ENCODE results near the gene ZNF555. TPM values are rescaled to one million over a fixed set of nuclear protein-coding genes. Genes with fewer than 3 reads are reported as not detected.

The ZNF555 gene
- total and polyA plus RNA-seq, 2 of the 13 experiments (the other 11 are each of a cell fraction or from before 2014, with no cell fraction given), result 5.0 to 8.0 TPM

GRCh38 chr19:2866495-2867024 lies 25.3 kb downstream of the ZNF555 start (continued):
- TF ChIP-seq, protein P1, sequence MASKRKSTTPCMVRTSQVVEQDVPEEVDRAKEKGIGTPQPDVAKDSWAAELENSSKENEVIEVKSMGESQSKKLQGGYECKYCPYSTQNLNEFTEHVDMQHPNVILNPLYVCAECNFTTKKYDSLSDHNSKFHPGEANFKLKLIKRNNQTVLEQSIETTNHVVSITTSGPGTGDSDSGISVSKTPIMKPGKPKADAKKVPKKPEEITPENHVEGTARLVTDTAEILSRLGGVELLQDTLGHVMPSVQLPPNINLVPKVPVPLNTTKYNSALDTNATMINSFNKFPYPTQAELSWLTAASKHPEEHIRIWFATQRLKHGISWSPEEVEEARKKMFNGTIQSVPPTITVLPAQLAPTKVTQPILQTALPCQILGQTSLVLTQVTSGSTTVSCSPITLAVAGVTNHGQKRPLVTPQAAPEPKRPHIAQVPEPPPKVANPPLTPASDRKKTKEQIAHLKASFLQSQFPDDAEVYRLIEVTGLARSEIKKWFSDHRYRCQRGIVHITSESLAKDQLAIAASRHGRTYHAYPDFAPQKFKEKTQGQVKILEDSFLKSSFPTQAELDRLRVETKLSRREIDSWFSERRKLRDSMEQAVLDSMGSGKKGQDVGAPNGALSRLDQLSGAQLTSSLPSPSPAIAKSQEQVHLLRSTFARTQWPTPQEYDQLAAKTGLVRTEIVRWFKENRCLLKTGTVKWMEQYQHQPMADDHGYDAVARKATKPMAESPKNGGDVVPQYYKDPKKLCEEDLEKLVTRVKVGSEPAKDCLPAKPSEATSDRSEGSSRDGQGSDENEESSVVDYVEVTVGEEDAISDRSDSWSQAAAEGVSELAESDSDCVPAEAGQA (IDR thresholded peaks at IDR 0.05; ENCODE audit: low read depth), result no peak
- TF ChIP-seq, protein P1 (CRISPR knock-in tag; IDR thresholded peaks at IDR 0.05; ENCODE audit: borderline replicate concordance), result no peak
- TF ChIP-seq ZNF296 (CRISPR knock-in tag; conservative IDR thresholded peaks at IDR 0.05), result 0 out of 2 replicates have a peak, but pooled peaks have one; percentile 29
- peak; percentile 10; the same call in 1 of the 2 replicates for TF ChIP-seq GATAD2A (CRISPR knock-in tag; IDR thresholded peaks at IDR 0.05)
- no peak for TF ChIP-seq HNRNPH1 (optimal IDR thresholded peaks at IDR 0.05; ENCODE audit: low read depth, low read length)
- peak; percentile 39; the same call in 1 of the 2 replicates for TF ChIP-seq ZNF644 (CRISPR knock-in tag; IDR thresholded peaks at IDR 0.05; ENCODE audit: low read depth)
- peak; percentile 4 for TF ChIP-seq NCOA2 (CRISPR knock-in tag; IDR thresholded peaks at IDR 0.05)
- TF ChIP-seq NR2F6 (IDR thresholded peaks at IDR 0.05), result peak; percentile 31; the same call in 1 of the 2 replicates
- peak; percentile 62 for TF ChIP-seq NR2F6 (CRISPR knock-in tag; IDR thresholded peaks at IDR 0.05)
- TF ChIP-seq, protein P2, sequence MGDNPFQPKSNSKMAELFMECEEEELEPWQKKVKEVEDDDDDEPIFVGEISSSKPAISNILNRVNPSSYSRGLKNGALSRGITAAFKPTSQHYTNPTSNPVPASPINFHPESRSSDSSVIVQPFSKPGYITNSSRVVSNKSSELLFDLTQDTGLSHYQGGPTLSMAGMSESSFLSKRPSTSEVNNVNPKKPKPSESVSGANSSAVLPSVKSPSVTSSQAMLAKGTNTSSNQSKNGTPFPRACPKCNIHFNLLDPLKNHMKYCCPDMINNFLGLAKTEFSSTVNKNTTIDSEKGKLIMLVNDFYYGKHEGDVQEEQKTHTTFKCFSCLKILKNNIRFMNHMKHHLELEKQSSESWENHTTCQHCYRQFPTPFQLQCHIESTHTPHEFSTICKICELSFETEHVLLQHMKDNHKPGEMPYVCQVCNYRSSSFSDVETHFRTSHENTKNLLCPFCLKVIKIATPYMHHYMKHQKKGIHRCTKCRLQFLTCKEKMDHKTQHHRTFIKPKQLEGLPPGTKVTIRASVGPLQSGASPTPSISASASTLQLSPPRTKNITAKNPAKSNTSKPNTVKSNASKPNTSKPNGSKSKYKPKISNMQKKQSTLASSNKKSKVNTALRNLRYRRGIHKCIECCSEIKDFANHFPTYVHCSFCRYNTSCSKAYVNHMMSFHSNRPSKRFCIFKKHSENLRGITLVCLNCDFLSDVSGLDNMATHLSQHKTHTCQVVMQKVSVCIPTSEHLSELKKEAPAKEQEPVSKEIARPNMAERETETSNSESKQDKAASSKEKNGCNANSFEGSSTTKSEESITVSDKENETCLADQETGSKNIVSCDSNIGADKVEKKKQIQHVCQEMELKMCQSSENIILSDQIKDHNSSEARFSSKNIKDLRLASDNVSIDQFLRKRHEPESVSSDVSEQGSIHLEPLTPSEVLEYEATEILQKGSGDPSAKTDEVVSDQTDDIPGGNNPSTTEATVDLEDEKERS (CRISPR knock-in tag; IDR thresholded peaks at IDR 0.05), result 0 out of 2 replicates have a peak, but pooled peaks have one; percentile 32
- no peak for TF ChIP-seq MYNN (CRISPR knock-in tag; IDR thresholded peaks at IDR 0.05; ENCODE audit: low read depth)
- 0 out of 2 replicates have a peak, but pooled peaks have one; percentile 16 for TF ChIP-seq MAZ (IDR thresholded peaks at IDR 0.05; ENCODE audit: borderline replicate concordance, low read depth, low read length)
- no peak for TF ChIP-seq MAZ (CRISPR knock-in tag; IDR thresholded peaks at IDR 0.05; ENCODE audit: low read depth)
- TF ChIP-seq, protein P3, sequence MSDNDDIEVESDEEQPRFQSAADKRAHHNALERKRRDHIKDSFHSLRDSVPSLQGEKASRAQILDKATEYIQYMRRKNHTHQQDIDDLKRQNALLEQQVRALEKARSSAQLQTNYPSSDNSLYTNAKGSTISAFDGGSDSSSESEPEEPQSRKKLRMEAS (IDR thresholded peaks at IDR 0.05), result 0 out of 2 replicates have a peak, but pooled peaks have one; percentile 7
- TF ChIP-seq POLR2A (IDR thresholded peaks at IDR 0.05; ENCODE audit: insufficient read depth in 1 of 2, low read depth in 2 of 2, low read length in 2 of 2), result 0 out of 4 replicates have a peak, but pooled peaks of 1 of the 2 experiments have one; percentile 14
- 0 out of 2 replicates have a peak, but pooled peaks have one; percentile 21 for TF ChIP-seq PRDM10 (CRISPR knock-in tag; IDR thresholded peaks at IDR 0.05; ENCODE audit: low read depth)
- TF ChIP-seq ZNF136 (CRISPR knock-in tag; IDR thresholded peaks at IDR 0.05; ENCODE audit: low read depth), result 0 out of 2 replicates have a peak, but pooled peaks have one; percentile 37
- TF ChIP-seq ZNF335 (CRISPR knock-in tag; IDR thresholded peaks at IDR 0.05), result peak; percentile 23
